Ascending aorta (tissue), 2 donors: ENCODE results near the gene LMBR1. TPM values are rescaled to one million over a fixed set of nuclear protein-coding genes. Genes with fewer than 3 reads are reported as not detected.

ENCODE experiments used
- DNase-seq, 2 donors: peaks; one replicate each; pipeline ENCODE4 v3.0.0-alpha.2; 2019; ENCODE audit warnings: low spot score in 2 of 2
- H3K27ac ChIP-seq, 2 donors: fragments of 200-600 bp; sonication (generic); one replicate each; pipeline ENCODE4 v1.5.1; 2016 to 2017; ENCODE audit warnings: mild to moderate bottlenecking in 1 of 2
- H3K27me3 ChIP-seq: fragments of 200-600 bp; sonication (generic); one replicate; pipeline ENCODE4 v1.5.1; 2017
- H3K36me3 ChIP-seq, 2 donors: fragments of 200-600 bp; sonication (generic); one replicate each; pipeline ENCODE4 v1.5.1; 2016
- H3K4me1 ChIP-seq, 2 donors: fragments of 200-600 bp; sonication (generic); one replicate each; pipeline ENCODE4 v1.5.1; 2016 to 2017; ENCODE audit warnings: mild to moderate bottlenecking in 1 of 2
- H3K4me3 ChIP-seq, 2 donors: fragments of 200-600 bp; sonication (generic); one replicate each; pipeline ENCODE4 v1.5.1; 2016 to 2017; ENCODE audit warnings: mild to moderate bottlenecking in 1 of 2
- H3K9me3 ChIP-seq, 2 donors: fragments of 200-600 bp; sonication (generic); one replicate each; pipeline ENCODE4 v1.5.1; 2016
- intact Hi-C: fragments of 100-400 bp; cut with DNase I; formaldehyde crosslinking; loops from one replicate; pipeline ENCODE4 v1.15.1; 2023
- total RNA-seq: library from RNA; depleted of rRNA; stranded (reverse); fragments of >200 nt; gene quantifications from one replicate; pipeline ENCODE4 v1.1.0, GENCODE V29; 2016
- TF ChIP-seq, protein P1 (sequence below), 3 experiments: fragments of 200-600 bp in 2 of 3; fragments of 450-650 bp in 1 of 3; sonication (generic) in 2 of 3; IDR thresholded peaks; one replicate each; pipeline ENCODE4 v1.5.1; 2016 to 2019; ENCODE audit warnings: antibody characterized with exemption in 3 of 3, mild to moderate bottlenecking in 1 of 3, moderate library complexity in 1 of 3

The LMBR1 gene
- total RNA-seq, 1 donor from 2014 or later: 14.8 TPM

DNA sequence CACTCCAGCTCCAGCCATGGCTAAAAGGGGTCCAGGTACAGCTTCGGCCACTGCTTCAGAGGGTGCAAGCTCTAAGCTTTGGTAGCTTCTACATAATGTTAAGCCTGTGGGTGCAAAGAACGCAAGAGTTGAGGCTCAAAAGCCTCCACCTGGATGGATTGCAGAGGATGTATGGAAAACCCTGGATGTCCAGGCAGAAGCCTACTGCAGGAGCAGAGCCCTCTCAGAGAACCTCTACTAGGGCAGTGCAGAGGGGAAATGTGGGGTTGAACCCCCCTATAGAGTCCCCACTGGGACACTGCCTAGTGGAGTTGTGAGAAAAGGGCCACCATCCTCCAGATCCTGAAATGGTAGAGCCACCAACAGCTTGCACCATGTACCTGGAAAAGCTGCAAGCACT, 263.1 kb downstream of the LMBR1 start:
- TF ChIP-seq, protein P1, sequence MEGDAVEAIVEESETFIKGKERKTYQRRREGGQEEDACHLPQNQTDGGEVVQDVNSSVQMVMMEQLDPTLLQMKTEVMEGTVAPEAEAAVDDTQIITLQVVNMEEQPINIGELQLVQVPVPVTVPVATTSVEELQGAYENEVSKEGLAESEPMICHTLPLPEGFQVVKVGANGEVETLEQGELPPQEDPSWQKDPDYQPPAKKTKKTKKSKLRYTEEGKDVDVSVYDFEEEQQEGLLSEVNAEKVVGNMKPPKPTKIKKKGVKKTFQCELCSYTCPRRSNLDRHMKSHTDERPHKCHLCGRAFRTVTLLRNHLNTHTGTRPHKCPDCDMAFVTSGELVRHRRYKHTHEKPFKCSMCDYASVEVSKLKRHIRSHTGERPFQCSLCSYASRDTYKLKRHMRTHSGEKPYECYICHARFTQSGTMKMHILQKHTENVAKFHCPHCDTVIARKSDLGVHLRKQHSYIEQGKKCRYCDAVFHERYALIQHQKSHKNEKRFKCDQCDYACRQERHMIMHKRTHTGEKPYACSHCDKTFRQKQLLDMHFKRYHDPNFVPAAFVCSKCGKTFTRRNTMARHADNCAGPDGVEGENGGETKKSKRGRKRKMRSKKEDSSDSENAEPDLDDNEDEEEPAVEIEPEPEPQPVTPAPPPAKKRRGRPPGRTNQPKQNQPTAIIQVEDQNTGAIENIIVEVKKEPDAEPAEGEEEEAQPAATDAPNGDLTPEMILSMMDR (IDR thresholded peaks at IDR 0.05): no peak
- no peak overlapping the region for H3K4me3 ChIP-seq
- DNase-seq: no peak
- H3K4me1 ChIP-seq: no peaks in the 10 kb centered on the region
- no peaks in the 10 kb centered on the region for H3K27me3 ChIP-seq
- H3K9me3 ChIP-seq: peaks cover 0 to 18% of the 10 kb centered on the region in 2 donors
- intact Hi-C loops: no loop called here
- H3K36me3 ChIP-seq: no peaks in the 10 kb centered on the region
- H3K27ac ChIP-seq: no peak overlapping the region

GRCh38 chr7:156628562-156628961, 264.4 kb downstream of the LMBR1 start:
- Histone ChIP-seq H3K27ac (no peak overlapping the region), H3K27me3 (no peaks in the 10 kb centered on the region), H3K9me3 (peaks cover 0 to 18% of the 10 kb centered on the region in 2 donors), H3K36me3 (no peaks in the 10 kb centered on the region), H3K4me3 (no peak overlapping the region), H3K4me1 (no peaks in the 10 kb centered on the region)
- TF ChIP-seq, protein P1 (IDR thresholded peaks at IDR 0.05): no peak
- no peak for DNase-seq
- intact Hi-C loops: no loop called here

Other genes with a start within 250 kb of the LMBR1 start
- gene NOM1, start 56.5 kb upstream of the LMBR1 start, total RNA-seq: 16.1 TPM
- gene MNX1, start 117.5 kb upstream of the LMBR1 start, total RNA-seq: not detected
- gene UBE3C, start 245.7 kb upstream of the LMBR1 start, total RNA-seq: 31.7 TPM